Metanephros (tissue), 2 donors: ENCODE results near the gene ACBD5. TPM values are rescaled to one million over a fixed set of nuclear protein-coding genes. Genes with fewer than 3 reads are reported as not detected.
A peak's percentile ranks its signal among the peaks of the same experiment; 100 is the strongest.

ENCODE experiments used
- small RNA-seq: library from RNA; depleted of rRNA; stranded (forward); fragments of <200 nt; gene quantifications from one replicate; pipeline ENCODE3, GENCODE V24; 2014; ENCODE audit warnings: low replicate concordance
- total RNA-seq: library from RNA; depleted of rRNA; stranded (reverse); fragments of >200 nt; gene quantifications from one replicate; pipeline ENCODE4 v1.2.3, GENCODE V29; 2014

Gene ACBD5, protein sequence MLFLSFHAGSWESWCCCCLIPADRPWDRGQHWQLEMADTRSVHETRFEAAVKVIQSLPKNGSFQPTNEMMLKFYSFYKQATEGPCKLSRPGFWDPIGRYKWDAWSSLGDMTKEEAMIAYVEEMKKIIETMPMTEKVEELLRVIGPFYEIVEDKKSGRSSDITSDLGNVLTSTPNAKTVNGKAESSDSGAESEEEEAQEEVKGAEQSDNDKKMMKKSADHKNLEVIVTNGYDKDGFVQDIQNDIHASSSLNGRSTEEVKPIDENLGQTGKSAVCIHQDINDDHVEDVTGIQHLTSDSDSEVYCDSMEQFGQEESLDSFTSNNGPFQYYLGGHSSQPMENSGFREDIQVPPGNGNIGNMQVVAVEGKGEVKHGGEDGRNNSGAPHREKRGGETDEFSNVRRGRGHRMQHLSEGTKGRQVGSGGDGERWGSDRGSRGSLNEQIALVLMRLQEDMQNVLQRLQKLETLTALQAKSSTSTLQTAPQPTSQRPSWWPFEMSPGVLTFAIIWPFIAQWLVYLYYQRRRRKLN
- 26.4 TPM for total RNA-seq

GRCh38 chr10:27240212-27241009 is at the start of gene ACBD5:
ACBD5 (minus strand) TSS chr10:27240797; CDS start chr10:27240688, 109 bp downstream.

GRCh38 chr10:27155066-27155754 is 85.4 kb downstream of the ACBD5 start, which contains the start of gene MASTL:
MASTL (plus strand) TSS chr10:27155352; CDS start chr10:27155427, 75 bp downstream.

Small RNA genes lying within 50 kb of the gene (small RNA-seq; reads per million reads assigned to genes)
- gene RNU2-24P (0.30 reads per million, percentile 31 among the genes with 10 or more reads in this experiment), gene RNU7-12P (not detected)

Other genes starting within 250 kb of the ACBD5 start
- 18.5 TPM for gene ANKRD26, start 140.3 kb downstream of the ACBD5 start, total RNA-seq
- 87.1 TPM for gene YME1L1, start 86.4 kb downstream of the ACBD5 start, total RNA-seq
- 10.3 TPM for gene MASTL, start 85.4 kb downstream of the ACBD5 start, total RNA-seq